GM10847 (cell line): ENCODE data around the gene PCYOX1L.

Source experiments
- POLR2A ChIP-seq: IDR thresholded peaks from 2 replicates; pipeline ENCODE4 v1.6.1; 2011; ENCODE audit not compliant: insufficient read length; ENCODE audit errors: extremely low read depth

The PCYOX1L gene

GRCh38 chr5:149357370-149358293 is at the start of gene PCYOX1L:
PCYOX1L (plus strand) TSS chr5:149358046; CDS start chr5:149358069, 23 bp downstream.
- peak; percentile 74 for TF ChIP-seq POLR2A

GRCh38 chr5:149309354-149309753 is 48.5 kb upstream of the PCYOX1L start:
- no peak for TF ChIP-seq POLR2A

DNA sequence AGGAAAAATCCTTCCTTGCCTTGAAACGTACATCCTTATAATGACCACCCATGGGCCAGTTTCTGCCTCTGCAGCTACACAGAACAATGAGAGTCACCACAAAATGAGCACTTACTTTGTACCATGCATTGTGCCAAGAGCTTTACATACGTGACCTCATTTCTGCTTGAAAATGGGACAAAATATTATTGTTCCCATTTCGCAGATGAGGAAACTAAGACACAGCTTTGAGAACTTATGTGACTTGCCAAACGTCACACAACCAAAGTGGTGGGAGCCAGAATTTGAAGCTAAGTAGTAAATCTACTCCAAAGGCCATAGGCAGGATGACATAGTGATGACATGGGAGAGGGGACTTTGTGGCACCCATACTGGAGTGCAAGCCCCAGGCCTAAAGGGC is 47.4 kb upstream of the PCYOX1L start:
- no peak for TF ChIP-seq POLR2A

DNA sequence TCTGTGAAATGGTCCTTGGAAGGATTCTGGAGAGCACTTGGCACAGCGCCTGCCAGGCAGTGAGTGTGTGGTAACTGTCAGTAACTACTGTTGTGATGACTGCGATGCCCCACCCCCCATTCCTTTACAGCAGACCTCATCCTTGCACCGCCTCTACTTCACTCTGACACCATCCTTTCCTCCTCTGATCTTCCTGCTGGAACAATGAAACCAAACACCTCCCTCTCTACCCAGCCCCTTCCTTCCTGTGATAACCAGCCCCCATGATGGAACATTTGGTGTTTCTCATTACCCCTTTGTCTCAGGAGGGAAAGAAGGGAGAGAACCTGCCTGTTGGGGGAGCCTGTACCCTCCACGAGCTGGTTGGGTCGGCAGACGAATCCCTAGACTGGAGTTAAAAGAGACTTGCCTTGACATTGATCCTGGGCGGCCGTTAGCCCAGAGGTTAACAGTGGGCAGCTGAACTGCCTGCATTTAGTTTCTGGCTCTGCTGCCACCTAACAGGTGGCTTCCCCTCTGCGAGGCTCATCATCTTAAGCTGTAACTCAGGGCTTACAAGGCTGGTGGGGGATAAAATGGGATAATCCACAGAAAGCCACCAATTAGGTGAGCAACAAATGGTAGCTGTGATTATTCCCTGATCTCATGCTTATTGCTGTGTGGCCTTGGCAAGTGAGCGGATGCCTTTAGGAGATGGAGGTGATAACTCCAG is 46.7 kb upstream of the PCYOX1L start:
- TF ChIP-seq POLR2A, result no peak

GRCh38 chr5:149313151-149313841 is 44.5 kb upstream of the PCYOX1L start:
- TF ChIP-seq POLR2A, result no peak

- TF ChIP-seq POLR2A, result no peak
Observed at GRCh38 chr5:149314571-149315111, 43.2 kb upstream of the PCYOX1L start.

GRCh38 chr5:149315753-149316152 is 42.1 kb upstream of the PCYOX1L start:
- no peak for TF ChIP-seq POLR2A

GRCh38 chr5:149317281-149318048 is 40.4 kb upstream of the PCYOX1L start:
- TF ChIP-seq POLR2A, result no peak

DNA sequence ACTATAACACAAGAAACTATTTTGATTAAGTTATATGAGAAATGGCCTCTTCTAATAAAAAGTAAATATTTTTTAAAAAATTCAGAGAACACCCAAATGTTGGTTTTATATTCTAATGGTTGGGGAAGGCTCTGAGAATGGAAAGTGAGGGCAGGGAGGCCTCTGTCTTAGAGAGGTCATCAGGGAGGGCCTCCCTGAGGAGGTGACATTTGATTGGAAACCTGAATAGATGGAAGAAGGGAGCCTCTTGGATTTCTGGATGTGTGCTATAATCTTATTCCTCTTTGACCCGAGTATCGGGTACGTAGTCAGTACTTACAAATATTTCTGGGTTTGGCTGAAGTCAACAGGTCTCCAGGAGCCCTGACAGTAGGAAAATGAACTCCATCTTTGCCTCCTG is 38.7 kb upstream of the PCYOX1L start:
- TF ChIP-seq POLR2A, result no peak

- no peak for TF ChIP-seq POLR2A
Observed at GRCh38 chr5:149320791-149321330, 37.0 kb upstream of the PCYOX1L start.

GRCh38 chr5:149322518-149322917 is 35.3 kb upstream of the PCYOX1L start:
- TF ChIP-seq POLR2A, result no peak

DNA sequence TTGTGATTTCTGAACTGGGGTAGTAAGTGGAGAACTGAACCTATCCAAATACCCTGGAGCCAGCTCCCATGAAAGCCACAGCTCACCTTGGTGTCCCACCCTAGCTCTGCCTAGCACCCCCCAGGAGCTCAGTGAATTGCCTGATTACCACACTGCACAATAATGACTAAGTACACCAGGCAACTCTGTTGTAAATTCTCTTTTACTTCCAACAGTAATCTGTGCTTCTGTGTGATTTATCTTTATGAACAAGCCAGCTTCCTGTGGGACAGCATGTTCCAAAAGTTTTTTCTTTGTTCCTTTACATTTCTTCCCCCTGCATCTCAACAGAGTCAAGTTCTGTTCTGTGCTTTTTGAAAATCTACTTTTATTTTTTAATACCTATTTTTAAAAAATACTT is 34.6 kb upstream of the PCYOX1L start:
- no peak for TF ChIP-seq POLR2A

DNA sequence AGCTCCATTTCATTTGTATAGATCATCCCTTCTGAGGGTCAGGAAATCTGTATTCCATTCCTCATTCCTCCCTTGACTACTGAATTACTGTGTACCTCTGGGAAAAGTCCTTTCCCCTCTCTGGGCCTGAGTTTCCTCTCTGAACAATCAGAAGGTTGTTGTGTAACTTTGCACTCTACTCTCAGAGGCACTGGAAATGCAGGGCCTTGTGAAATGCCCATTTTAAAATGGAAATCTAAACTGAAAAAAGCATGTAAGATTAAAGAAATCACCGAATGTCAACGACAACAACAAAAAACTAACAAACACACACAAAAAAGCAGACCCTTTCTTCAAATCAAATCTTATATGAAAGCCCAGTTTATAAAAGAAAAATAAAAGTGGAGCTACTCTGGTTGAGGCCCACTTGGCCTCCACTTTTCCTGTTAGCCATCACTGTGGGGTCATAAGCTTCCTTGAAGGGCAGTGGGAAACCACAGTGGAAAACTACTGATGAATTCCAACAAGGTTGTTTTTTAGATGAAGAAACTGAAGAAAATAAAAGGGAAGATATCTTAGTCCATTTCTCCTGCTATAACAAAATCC is 34.1 kb upstream of the PCYOX1L start:
- no peak for TF ChIP-seq POLR2A

DNA sequence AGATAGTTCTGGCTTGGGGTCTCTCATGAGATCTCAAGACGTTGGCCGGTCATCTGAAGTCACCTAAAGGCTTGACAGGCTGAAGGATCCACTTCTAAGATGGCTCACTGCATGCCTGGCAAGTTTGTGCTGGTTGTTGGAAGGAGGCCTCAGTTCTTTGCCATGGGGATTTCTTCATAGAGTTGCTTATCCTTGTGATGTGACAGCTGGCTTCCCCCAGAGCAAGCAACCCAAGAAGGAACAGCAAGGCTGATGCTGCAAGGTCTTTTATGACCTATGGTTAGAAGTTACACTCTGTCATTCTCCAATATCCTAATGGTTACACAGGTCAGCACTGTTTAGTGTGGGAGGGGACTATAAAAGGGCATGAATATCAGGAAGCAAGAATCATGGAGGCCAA is 33.2 kb upstream of the PCYOX1L start:
- TF ChIP-seq POLR2A, result no peak
